ENCODE measurements around the gene A2ML1.
A peak's percentile ranks its signal among the peaks of the same experiment; 100 is the strongest.
"Not testable (repeated sequence)": the region's sequence is repeated elsewhere in the genome, so short reads cannot be mapped to it uniquely, and the experiment has no call there.

A2ML1 gene

GRCh38 chr12:8911606-8912268 lies 89.3 kb downstream of the A2ML1 start:
- no peak for DNase-seq

GRCh38 chr12:8912914-8913313 lies 90.5 kb downstream of the A2ML1 start:
- no peak for DNase-seq

- DNase-seq, result no peak
Observed at GRCh38 chr12:8913702-8914032, 91.2 kb downstream of the A2ML1 start.

DNA sequence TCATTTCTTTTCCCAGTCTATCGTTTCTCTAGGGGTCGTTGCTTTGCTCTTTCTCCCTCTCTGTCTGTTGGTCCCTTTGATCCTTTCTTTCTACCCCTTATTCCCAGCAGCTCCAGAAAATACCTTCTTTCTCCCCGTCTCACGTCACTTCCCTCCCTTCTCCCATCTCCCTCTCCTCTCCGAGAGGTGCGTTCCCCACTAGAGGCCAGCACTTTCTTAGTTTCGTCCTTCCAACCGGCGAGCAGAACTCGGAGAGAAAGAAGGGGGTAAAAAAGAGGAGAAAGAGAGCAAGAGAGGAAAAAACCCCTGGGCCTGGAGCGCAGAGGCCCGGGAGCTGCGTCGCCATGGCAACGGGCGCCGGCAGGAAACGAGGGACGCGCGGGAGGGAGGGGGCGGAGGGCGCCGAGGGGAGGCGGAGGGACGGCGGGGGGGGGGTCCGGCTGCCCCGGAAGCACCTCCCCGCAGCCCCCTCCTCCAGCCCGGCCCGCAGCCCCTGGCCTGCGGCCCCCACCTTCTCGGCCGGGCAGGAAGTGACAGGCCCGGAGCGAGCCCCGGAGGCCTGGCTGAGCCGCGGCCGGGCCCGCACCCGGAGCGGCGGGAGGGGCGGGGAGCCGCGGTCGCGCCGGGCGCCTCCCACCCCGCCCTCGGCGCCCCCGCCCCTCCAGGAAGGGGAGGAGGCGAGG lies 91.8 kb downstream of the A2ML1 start, which contains the start of gene PHC1:
TSS of gene PHC1 (plus strand) at position 477 of the 683 bp plus-strand sequence. CDS start 3,169 bp downstream, outside the sequence.
- peak; percentile 20 to 75 for DNase-seq

DNA sequence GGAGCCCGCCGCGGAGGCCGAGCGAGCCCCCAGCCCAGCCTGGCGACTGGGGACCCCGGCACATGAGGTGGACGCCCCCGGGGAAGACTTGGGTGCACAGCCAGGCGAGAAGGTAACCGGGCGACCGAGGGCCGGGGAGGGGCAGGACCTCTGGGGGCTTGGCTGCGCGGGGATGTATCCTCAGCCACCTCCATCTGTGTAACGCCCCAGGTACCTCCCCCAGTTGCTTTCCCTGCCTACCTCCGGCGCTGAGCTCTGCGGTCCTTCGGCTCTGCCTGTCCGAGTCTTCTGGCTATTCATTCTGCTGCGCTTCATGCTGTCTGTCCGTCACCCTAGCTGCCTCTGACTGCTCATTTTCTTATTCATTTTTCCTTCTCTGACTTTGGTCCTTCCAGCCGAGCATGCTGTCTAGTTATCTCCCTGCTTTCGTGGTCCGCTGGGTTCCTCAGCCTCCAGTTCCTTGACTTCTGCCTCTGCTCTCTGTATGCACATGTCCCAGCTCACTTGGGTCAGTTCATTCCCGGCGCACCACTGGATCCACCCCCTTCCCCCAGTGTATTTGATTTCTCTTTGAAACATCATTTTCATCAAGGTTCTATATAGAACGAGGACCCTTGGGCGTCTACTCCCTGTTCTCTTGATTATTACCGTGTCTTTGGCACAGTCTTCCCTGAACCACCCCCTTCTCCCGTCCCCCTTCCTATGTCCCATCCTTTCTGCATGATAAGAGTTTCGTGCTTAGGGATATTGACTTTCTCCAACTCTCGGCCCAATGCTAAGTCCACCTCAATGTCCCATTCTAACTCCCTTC lies 92.5 kb downstream of the A2ML1 start:
- DNase-seq, result peak in 1 of 2 experiments; percentile 11

- no peak for DNase-seq
Observed at GRCh38 chr12:8916154-8916553, 93.7 kb downstream of the A2ML1 start.

DNA sequence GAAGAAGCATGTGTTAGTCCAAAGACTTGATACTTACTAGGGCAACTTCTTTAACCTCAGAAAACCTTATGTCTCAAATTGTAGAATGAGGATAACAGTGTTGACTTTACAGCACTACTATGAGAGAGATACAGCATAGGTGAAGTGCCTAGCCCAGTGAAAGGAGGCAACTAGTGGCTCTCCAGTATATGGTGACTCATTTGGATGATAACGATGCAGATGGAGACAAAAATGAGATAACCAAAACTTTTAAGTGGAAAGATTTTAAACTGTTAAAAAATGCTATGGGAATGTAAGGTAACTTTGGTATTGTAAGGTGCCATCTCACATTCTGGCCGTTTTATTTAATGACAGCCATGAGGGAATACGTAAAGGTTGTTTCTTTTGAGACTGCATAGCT lies 94.6 kb downstream of the A2ML1 start:
- DNase-seq, result no peak

DNA sequence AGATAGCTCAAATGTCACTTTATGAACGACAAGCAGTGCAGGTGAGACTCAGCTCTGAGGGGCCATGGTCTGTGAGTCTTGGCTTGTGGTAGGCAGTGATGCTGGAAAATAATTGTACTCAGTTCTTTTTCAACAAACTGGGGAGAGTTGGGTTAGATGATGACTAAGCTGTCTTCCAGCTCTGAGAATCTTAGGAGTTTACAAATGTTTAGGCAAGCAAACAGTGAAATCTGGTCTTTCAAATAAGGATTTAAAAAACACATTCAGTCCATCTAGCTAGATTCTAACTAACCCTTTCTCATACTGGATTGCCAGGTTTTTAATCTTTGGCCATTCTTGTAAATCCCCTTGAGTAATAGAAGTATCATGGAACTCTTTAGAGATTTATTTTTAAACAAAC lies 95.3 kb downstream of the A2ML1 start:
- DNase-seq, result no peak

GRCh38 chr12:8919643-8920042 lies 97.2 kb downstream of the A2ML1 start:
- not testable (repeated sequence) for DNase-seq

DNA sequence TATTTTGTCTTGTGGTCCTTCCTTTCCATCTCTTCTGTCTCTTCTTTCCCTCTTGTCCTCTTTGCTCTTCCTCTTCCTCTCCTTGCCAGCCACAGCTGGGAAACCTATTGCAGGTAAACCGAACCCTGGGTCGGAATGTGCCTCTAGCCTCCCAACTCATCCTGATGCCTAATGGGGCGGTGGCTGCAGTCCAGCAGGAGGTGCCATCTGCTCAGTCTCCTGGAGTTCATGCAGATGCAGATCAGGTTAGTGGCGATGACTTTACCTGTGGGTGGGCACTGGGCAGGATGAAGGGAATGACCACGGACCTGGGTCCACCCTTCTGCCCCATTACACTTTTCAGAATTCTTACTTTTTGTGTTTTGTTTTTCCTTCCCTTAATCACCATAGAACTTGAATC lies 100.1 kb downstream of the A2ML1 start:
- no peak for DNase-seq

Measured in NCI-H446 (cell line).